Right hindlimb (tissue), 1 donor: Measurements from ENCODE around the gene C6orf89.
A peak's percentile ranks its signal among the peaks of the same experiment; 100 is the strongest.
"Not testable (repeated sequence)": the region's sequence is repeated elsewhere in the genome, so short reads cannot be mapped to it uniquely, and the experiment has no call there.

Source experiments
- DNase-seq: peaks from one replicate; pipeline ENCODE4 v3.0.0-alpha.2; 2018

Gene C6orf89

GRCh38 chr6:36924778-36925374, 39.1 kb downstream of the C6orf89 start:
- DNase-seq: no peak

DNA sequence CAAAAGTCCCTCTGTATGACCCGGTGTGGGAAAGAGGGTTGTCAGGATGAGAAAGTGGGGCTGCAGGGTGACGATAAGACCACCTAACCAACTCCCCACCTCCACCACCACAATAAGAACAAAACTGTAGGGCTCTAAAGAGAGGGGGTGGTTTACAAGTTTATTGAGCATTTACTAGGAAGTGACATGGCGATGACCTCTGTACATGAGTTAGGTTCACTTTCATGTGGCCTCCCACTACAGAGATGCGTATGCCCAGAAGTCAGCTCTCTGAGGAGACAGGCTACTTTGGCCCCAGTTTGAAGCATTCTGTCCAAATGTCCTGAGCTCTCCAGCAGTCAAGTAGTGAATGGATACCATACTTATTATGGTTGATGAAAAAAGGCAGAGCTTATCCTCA, 40.1 kb downstream of the C6orf89 start:
- no peak for DNase-seq

DNA sequence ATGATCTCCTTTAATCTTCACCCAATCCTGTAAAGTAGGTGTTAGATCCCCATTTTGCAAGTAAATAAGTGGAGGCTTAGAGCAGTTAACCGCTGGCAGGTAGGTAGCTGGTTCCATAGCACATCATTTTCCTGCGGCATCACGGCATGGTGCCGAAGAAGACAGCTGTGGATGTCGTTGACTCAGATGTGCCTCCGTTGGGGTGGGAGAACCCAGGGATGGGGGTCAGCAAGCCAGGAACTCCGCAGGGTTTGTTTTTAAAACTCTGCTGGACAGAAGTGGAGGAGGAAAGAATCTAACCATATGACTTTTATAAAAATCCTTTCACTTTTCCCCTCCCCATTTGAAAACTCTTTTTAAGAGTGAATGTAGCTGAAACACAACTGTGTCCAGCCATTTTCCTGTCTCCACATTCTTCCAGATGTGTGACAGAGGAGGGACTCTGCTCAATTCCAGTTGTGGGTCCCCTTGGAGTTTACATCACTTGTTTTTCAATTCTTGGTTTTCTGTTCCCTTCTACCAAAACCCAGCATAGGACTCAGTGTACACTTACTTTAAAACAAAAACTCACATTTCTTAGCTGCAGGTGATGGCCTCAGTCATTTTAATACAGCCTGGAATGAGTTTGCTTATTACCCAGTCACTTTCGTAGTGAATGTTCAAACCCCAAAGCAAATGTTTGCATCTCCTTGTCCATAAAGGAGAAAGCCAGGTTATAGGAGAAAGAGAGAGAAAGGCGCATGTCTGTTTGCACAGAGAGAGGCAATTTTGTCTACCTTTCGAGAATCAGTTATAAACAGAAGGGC, 41.2 kb downstream of the C6orf89 start:
- DNase-seq: peak; percentile 50

DNA sequence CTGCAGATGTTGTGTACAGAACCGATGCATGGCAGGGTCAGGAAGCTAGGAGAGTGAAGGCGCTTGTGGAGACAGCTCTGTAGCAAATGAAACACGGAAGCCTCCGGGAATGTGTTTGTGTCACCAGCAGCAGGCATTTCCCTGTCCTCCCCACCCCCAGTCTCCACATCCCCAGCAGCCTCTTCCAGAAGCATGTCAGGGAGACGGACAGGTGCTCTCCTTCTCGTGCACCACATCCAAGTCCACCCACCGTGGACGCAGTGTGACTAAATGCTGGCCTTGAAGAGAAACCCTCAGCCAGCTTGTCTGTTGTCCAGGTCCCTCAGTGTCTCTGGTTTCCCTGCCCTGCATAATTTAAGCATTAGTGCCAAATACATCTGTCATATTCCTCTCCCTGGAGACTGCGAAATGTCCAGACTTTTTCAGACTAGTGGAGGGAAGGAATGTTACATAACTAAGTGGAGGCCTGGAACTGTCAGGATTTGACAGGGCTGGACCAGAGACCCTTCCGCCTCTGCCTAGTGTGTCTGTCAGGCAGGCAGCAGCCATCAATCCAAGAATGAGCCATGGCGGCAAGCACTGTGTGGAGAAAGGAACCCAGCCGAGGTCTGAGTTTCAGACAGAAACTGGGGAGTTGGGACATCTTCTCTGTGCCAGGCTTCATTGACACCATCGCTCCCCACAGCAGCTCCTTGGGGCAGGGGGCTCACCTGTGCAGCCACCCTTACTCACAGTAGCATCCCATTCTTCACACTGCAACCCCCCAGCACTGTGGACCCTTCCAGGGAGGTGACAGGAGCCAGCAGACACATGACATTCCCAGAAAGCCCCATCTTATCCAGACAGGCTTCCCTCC, 42.2 kb downstream of the C6orf89 start:
- peak; percentile 45 for DNase-seq

DNA sequence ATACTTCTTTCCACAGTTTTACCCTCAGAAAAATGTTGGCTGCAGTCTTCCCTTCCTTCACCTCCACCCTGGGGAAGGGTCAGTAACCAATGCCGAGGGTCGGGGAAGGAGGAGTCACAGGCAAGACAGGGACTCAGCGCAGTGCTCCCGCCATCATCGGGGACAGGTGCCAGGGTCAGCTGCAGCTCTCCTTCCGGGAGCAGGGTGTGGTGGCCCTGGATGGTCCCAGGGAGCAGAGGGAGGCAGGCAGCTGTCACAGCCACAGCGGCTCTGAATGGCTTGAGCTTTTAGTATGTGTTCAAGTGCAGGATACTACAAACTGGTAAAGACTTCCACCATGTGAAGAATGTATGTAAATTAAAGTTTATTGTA, 42.8 kb downstream of the C6orf89 start:
- DNase-seq: peak; percentile 71

GRCh38 chr6:36929152-36929551, 43.4 kb downstream of the C6orf89 start:
- DNase-seq: no peak

DNA sequence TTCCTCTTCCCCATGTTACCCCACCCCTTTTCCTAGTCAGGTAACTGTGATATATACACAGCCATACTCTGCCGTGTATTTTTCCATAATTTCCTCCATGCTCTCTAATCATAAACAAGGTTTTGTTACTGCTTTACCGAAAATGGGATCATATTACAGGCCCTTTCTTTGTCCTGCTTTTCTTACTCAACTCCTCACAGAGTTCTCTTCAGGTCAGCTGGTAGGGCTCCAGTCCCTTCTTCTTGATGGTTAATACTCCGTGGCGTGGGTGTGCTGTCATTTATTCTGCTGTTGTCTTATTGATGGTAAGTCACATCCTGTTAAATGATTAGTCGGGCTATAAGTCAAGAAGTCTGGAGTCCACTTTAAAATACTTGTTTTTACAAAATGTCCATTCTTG, 43.9 kb downstream of the C6orf89 start:
- DNase-seq: no peak

GRCh38 chr6:36930483-36930882, 44.7 kb downstream of the C6orf89 start:
- DNase-seq: no peak

- DNase-seq: no peak
Measured at GRCh38 chr6:36933102-36933501, 47.4 kb downstream of the C6orf89 start.

- no peak for DNase-seq
Measured at GRCh38 chr6:36933519-36933918, 47.8 kb downstream of the C6orf89 start.

GRCh38 chr6:36934901-36935300, 49.1 kb downstream of the C6orf89 start:
- DNase-seq: no peak

DNA sequence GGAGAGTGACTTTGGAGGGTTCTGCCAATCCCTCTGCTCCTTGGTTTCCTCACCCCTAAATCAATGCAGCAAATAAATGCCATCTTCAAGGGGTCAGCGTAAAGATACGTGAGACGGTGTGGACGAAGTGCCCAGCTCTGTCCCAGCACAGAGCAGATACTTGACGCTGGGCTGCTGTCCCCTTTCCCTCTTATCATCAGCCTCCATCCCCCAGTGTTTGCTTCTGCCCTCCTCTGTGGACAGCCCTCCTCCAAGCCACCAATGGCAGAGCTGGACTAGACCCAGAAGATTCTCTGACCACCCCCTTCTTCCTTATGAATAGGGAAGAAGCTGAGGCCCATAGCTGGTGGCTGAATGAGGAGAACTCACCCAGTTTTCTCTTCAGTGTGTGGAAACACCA, 51.1 kb downstream of the C6orf89 start:
- DNase-seq: no peak

GRCh38 chr6:36937896-36938295, 52.1 kb downstream of the C6orf89 start:
- DNase-seq: no peak

GRCh38 chr6:36938536-36938935, 52.8 kb downstream of the C6orf89 start:
- DNase-seq: no peak

DNA sequence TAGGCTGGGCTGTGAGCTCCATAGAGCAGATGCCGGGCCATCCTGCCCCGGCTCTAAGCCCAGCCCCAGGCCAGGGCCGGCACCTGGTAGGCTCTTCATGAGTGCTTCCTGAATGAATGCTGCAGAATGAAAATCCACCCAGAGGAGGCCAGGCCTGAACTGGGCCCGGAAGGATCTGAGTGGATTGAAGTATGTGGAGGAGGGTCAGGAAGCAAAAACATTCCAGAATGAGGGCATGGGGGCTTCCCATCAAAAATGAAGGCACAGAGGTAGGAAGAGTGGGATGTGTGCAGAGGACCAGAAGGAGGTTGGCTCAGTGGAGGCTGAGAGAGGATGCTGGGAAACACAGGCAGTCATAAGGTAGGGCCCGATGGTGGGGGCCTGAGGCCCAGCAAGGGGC, 53.3 kb downstream of the C6orf89 start:
- not testable (repeated sequence) for DNase-seq

DNA sequence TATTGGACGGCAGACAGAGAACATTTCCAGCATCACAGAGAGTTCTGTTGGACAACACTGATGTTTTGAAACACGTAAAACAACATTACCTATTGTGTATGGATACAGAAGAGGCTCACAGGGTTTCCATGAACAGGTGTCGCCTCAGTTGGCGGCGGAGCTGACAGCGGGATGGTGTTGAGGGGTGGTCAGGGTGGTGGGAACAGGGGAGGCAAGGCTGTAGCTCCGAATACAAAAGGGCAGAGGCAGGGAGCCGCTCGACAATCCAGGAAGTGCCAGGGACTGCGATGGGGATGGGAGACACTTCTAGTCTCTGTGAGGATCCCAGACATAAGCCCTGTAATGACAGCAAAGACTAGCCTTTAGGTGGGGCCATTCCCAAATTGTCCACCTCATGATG, 54.3 kb downstream of the C6orf89 start:
- no peak for DNase-seq

GRCh38 chr6:36941561-36941960, 55.8 kb downstream of the C6orf89 start:
- not testable (repeated sequence) for DNase-seq

DNA sequence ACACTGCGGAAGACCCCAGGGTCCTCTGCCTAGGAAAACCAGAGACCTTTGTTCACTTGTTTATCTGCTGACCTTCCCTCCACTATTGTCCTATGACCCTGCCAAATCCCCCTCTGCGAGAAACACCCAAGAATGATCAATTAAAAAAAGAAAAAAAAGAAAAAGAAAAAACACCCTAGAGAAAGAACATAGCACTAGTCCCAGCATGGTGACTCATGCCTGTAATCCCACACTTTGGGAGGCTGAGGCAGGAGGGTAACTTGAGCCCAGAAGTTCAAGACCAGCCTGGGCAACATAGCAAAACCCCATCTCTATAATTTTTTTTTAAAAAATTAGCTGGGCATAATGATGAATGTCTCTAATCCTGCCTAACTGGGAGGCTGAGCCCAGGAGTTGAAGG, 56.6 kb downstream of the C6orf89 start:
- not testable (repeated sequence) for DNase-seq

DNA sequence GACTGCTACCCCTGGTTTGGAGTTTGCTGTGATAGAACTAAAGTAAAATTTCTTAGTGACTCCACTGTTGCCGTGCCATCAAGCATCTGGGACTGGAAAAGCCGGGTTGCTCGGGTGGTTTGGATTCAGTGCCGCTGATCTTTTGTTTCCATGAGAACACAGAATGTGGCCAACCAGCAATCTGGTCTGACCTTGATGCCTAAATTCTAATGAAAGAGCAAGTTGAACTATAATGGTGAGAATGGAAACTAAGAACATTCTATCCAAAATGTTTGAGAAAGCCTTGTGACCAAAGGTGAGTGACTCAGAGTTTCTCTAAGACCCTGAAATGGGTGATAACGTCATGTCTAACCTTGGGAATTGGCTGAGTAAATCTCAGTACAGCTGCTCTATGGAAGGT, 58.9 kb downstream of the C6orf89 start:
- DNase-seq: no peak

DNA sequence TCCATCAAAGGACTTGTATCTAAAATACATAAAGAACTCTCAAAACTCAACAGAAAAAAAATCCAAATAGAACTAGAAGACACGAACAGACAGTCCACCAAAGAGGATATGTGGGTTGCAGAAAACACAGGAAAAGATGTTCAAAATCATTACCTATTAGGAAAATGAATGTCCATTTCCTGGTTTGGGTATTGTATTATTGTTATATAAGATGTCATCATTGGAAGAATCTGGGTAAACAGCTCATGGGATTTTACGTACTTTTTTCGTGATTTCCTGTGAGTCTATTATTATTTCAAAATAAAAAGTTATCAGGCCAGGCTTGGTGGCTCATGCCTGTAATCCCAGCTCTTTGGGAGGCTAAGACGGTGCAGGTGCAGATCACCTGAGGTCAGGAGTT, 59.5 kb downstream of the C6orf89 start:
- DNase-seq: no peak

DNA sequence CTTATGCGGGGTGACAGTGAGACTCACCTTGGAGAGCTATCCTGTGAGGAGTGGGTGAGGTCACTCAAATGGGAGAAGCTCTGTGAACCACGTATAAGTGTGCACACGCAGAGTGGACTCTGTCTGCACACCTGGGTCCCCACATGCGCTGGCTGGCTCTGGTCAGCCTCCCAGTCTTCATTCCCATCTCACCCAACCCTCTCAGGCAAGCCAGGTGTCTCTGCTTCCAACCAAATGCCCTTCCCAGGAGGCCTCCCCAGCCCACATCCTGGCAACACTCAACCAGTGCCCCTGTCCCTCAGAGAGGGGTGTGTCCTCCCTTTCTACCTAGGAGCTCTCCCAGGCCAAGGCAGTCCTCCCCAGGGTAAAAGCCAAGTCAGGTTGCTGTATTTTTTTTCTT, 60.8 kb downstream of the C6orf89 start:
- DNase-seq: no peak

GRCh38 chr6:36947570-36948351, 62.0 kb downstream of the C6orf89 start:
- DNase-seq: no peak

- not testable (repeated sequence) for DNase-seq
Measured at GRCh38 chr6:36949076-36949475, 63.3 kb downstream of the C6orf89 start.
